ENCODE measurements around the gene DAAM2. TPM values are rescaled to one million over a fixed set of nuclear protein-coding genes. Genes with fewer than 3 reads are reported as not detected.

Gene DAAM2
- total RNA-seq, 1 experiment from 2014 or later, result not detected

DNA sequence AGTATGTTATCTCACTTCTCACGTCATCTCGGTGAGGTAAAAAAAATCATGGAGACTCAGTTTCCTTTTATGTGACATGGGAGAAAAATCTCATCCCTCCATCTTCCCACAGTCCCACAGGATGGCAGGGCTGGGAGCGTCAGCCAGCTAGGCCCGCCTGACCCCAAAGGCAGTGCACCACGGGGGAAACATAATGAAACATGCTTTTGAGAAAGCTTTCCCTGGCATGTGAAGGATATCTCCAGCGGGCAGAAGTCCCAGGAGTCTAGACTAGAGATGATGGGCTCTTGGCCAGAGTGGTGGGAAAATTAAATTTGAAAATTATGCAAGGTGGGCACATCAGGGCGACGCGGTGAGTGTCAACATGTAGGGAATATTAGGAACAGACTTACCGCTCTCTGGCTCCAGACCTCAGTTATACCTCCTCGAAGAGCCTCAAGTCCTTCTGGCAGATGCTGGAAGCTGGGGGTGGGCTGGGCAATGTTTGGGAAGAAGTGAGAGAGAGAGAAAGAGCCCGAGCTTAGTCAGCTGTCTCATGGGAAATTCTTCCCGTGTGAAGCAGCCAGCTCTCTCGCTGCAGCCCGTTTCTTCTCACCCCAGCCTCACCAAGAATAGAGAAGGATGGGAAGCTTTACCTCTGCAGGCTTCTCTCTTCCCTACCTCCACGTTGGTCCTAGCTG is 89.8 kb downstream of the DAAM2 start:
- CTCF ChIA-PET, result no interaction called here
- Histone ChIP-seq H3K27me3 (replicated peaks; ENCODE audit: control insufficient read depth, insufficient read depth, low read length) (no peaks in the 10 kb centered on the region), H3K36me3 (ENCODE audit: control insufficient read depth, insufficient read depth, low read length) (no peaks in the 10 kb centered on the region), H3K4me3 (ENCODE audit: low read depth, low read length) (no peak overlapping the region), H3K4me1 (0 out of 2 replicates have a peak, but pooled peaks cover under 1% of the 10 kb centered on the region), H3K9me3 (no peaks in the 10 kb centered on the region)
- POLR2A ChIA-PET, result no interaction called here
- Mint-ChIP-seq H3K9me3 (ENCODE audit: unreplicated experiment) (no peaks in the 10 kb centered on the region), H3K4me1 (ENCODE audit: low read depth, unreplicated experiment) (no peaks in the 10 kb centered on the region), H3K36me3 (ENCODE audit: insufficient read depth, unreplicated experiment) (no peaks in the 10 kb centered on the region), H3K27me3 (ENCODE audit: insufficient read depth, unreplicated experiment) (no peaks in the 10 kb centered on the region), H3K4me3 (ENCODE audit: unreplicated experiment) (no peak overlapping the region), H3K27ac (ENCODE audit: unreplicated experiment) (no peak overlapping the region)
- TF ChIP-seq, protein P1, sequence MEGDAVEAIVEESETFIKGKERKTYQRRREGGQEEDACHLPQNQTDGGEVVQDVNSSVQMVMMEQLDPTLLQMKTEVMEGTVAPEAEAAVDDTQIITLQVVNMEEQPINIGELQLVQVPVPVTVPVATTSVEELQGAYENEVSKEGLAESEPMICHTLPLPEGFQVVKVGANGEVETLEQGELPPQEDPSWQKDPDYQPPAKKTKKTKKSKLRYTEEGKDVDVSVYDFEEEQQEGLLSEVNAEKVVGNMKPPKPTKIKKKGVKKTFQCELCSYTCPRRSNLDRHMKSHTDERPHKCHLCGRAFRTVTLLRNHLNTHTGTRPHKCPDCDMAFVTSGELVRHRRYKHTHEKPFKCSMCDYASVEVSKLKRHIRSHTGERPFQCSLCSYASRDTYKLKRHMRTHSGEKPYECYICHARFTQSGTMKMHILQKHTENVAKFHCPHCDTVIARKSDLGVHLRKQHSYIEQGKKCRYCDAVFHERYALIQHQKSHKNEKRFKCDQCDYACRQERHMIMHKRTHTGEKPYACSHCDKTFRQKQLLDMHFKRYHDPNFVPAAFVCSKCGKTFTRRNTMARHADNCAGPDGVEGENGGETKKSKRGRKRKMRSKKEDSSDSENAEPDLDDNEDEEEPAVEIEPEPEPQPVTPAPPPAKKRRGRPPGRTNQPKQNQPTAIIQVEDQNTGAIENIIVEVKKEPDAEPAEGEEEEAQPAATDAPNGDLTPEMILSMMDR (IDR thresholded peaks at IDR 0.05; ENCODE audit: insufficient read depth in 1 of 2, low read depth in 1 of 2, low read length in 1 of 2, severe bottlenecking in 1 of 2, unreplicated experiment in 1 of 2), result no peak
- intact Hi-C loops (cut with micrococcal nuclease; ENCODE audit: unreplicated experiment), result no loop called here
- no peak for DNase-seq
- no TSS peak for BruUV-seq (replicated peaks)

DNA sequence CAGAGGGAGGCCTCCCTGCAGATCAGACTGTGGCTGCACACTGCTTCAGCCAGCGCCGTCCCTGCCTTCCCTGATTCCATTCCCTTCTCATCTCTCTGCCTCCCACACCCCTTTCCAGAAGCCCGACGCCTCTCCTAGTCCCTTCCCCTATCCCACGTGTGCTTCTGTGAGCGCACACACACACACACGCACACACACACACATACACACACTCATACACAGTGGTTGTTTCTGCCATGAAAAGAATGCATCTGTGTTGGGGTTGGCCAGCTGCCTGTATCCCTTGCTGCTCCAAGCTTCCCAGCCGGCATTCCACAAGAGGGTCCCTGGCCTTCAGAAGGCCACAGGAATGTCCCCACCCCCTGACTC is 90.3 kb downstream of the DAAM2 start:
- no peak overlapping the region for H3K4me3 ChIP-seq (ENCODE audit: low read depth, low read length)
- H3K4me1 ChIP-seq, result peaks cover 6% of the 10 kb centered on the region; the same call in 1 of the 2 replicates
- no peaks in the 10 kb centered on the region for H3K36me3 Mint-ChIP-seq (ENCODE audit: insufficient read depth, unreplicated experiment)
- intact Hi-C loops (cut with micrococcal nuclease; ENCODE audit: unreplicated experiment), result no loop called here
- ChIA-PET CTCF (interaction anchor here (0.6 kb wide), 1 partner anchor 8 kb away, joined by 3 read pairs; no protein-coding TSS in a partner anchor), POLR2A (no interaction called here)
- no peak for DNase-seq
- H3K9me3 ChIP-seq, result no peaks in the 10 kb centered on the region
- no peak overlapping the region for H3K4me3 Mint-ChIP-seq (ENCODE audit: unreplicated experiment)
- H3K27ac Mint-ChIP-seq (ENCODE audit: unreplicated experiment), result no peak overlapping the region
- H3K27me3 ChIP-seq (replicated peaks; ENCODE audit: control insufficient read depth, insufficient read depth, low read length), result no peaks in the 10 kb centered on the region
- H3K9me3 Mint-ChIP-seq (ENCODE audit: unreplicated experiment), result no peaks in the 10 kb centered on the region
- H3K27me3 Mint-ChIP-seq (ENCODE audit: insufficient read depth, unreplicated experiment), result no peaks in the 10 kb centered on the region
- TF ChIP-seq, protein P1 (IDR thresholded peaks at IDR 0.05; ENCODE audit: insufficient read depth in 1 of 2, low read depth in 1 of 2, low read length in 1 of 2, severe bottlenecking in 1 of 2, unreplicated experiment in 1 of 2), result no peak
- no peaks in the 10 kb centered on the region for H3K36me3 ChIP-seq (ENCODE audit: control insufficient read depth, insufficient read depth, low read length)
- BruUV-seq (replicated peaks), result no TSS peak
- H3K4me1 Mint-ChIP-seq (ENCODE audit: low read depth, unreplicated experiment), result no peaks in the 10 kb centered on the region

DNA sequence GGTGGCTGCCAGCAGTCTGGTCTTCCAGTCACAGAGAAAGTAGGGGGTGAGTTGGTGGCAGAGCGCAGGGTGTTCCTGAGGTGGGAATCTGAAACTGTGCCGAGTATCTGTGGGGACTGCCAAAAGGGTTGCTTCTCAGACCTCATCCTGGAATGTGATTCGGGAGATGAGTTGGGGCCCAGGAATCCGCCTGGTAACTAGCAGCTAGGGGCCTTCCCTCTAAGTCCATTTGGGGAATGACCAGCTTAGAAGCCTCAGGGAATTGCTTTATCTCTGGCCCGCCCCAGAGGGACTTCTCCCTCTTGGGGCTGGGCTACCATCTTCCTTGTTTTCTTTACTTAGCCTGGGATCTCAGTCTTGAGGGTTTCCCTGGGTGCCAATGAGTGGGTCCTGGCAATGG is 92.5 kb downstream of the DAAM2 start:
- ChIA-PET CTCF (no interaction called here), POLR2A (no interaction called here)
- Histone ChIP-seq H3K4me1 (peaks cover 14% of the 10 kb centered on the region; the same call in 1 of the 2 replicates), H3K36me3 (ENCODE audit: control insufficient read depth, insufficient read depth, low read length) (no peaks in the 10 kb centered on the region), H3K9me3 (no peaks in the 10 kb centered on the region), H3K4me3 (ENCODE audit: low read depth, low read length) (no peak overlapping the region), H3K27me3 (replicated peaks; ENCODE audit: control insufficient read depth, insufficient read depth, low read length) (no peaks in the 10 kb centered on the region)
- no peaks in the 10 kb centered on the region for H3K27me3 Mint-ChIP-seq (ENCODE audit: insufficient read depth, unreplicated experiment)
- H3K4me1 Mint-ChIP-seq (ENCODE audit: low read depth, unreplicated experiment), result no peaks in the 10 kb centered on the region
- no peaks in the 10 kb centered on the region for H3K36me3 Mint-ChIP-seq (ENCODE audit: insufficient read depth, unreplicated experiment)
- intact Hi-C loops (cut with micrococcal nuclease; ENCODE audit: unreplicated experiment), result no loop called here
- no peak overlapping the region for H3K27ac Mint-ChIP-seq (ENCODE audit: unreplicated experiment)
- no peak overlapping the region for H3K4me3 Mint-ChIP-seq (ENCODE audit: unreplicated experiment)
- BruUV-seq (replicated peaks), result no TSS peak
- TF ChIP-seq, protein P1 (IDR thresholded peaks at IDR 0.05; ENCODE audit: insufficient read depth in 1 of 2, low read depth in 1 of 2, low read length in 1 of 2, severe bottlenecking in 1 of 2, unreplicated experiment in 1 of 2), result no peak
- H3K9me3 Mint-ChIP-seq (ENCODE audit: unreplicated experiment), result no peaks in the 10 kb centered on the region
- DNase-seq, result no peak

Measured in Caco-2 (cell line).